ENCODE results near the gene VAT1L. TPM values are rescaled to one million over a fixed set of nuclear protein-coding genes. Genes with fewer than 3 reads are reported as not detected.

The VAT1L gene
- total RNA-seq, 1 donor from 2014 or later, result 17.9 TPM

DNA sequence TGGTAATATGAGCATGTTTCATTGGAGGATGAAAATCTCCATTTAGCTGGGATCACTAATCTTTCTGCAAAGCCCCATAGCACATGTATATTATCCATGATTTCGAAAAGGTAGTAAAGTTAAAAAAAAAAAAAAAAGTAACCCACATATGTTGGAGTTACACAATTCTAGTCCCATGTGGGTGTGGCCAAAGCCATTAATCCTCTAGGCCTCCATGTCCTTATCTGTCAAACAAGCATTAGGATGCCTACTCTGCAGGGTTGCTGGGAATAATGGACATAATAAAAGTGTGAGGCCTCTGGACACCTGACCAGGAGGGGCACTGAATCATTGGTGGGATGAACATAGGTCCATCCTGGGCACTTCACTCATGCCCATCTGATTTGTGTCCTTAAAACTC is 29.2 kb upstream of the VAT1L start:
- H3K27me3 Mint-ChIP-seq (ENCODE audit: unreplicated experiment), result peaks cover 4% of the 10 kb centered on the region
- no peak for TF ChIP-seq CTCF (IDR thresholded peaks at IDR 0.05; ENCODE audit: partially characterized antibody, unreplicated experiment)
- no peak overlapping the region for H3K27ac Mint-ChIP-seq (ENCODE audit: unreplicated experiment)
- DNase-seq, result no peak
- peaks cover 1% of the 10 kb centered on the region for H3K4me1 Mint-ChIP-seq (ENCODE audit: low read depth, unreplicated experiment)
- H3K36me3 Mint-ChIP-seq (ENCODE audit: unreplicated experiment), result no peaks in the 10 kb centered on the region
- H3K9me3 Mint-ChIP-seq (ENCODE audit: unreplicated experiment), result no peaks in the 10 kb centered on the region
- H3K4me3 Mint-ChIP-seq (ENCODE audit: unreplicated experiment), result no peak overlapping the region

DNA sequence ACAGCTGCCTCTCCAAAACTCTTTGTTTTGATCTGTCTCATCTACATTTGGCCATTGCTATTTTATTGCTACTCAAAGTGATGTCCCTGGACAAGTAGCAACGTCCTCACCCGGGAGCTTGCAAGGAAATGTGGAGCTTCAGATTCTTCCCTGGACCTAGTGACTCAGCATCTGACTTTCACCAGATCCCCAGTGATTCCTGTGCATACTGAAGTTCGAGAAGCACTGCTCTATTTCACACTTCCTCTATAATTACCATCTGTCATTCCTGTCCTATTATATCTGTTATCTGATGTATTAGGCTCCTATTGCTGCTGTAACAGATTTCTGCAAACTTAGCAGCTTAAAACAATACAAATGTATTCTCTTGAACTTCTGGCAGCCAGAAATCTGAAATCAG is 28.5 kb upstream of the VAT1L start:
- H3K4me1 Mint-ChIP-seq (ENCODE audit: low read depth, unreplicated experiment), result peaks cover 1% of the 10 kb centered on the region
- no peak for DNase-seq
- H3K9me3 Mint-ChIP-seq (ENCODE audit: unreplicated experiment), result peaks cover 2% of the 10 kb centered on the region
- H3K4me3 Mint-ChIP-seq (ENCODE audit: unreplicated experiment), result no peak overlapping the region
- TF ChIP-seq CTCF (IDR thresholded peaks at IDR 0.05; ENCODE audit: partially characterized antibody, unreplicated experiment), result no peak
- no peak overlapping the region for H3K27ac Mint-ChIP-seq (ENCODE audit: unreplicated experiment)
- H3K36me3 Mint-ChIP-seq (ENCODE audit: unreplicated experiment), result no peaks in the 10 kb centered on the region
- peaks cover 4% of the 10 kb centered on the region for H3K27me3 Mint-ChIP-seq (ENCODE audit: unreplicated experiment)

GRCh38 chr16:77760800-77761199 is 27.6 kb upstream of the VAT1L start:
- no peak for DNase-seq
- peaks cover 1% of the 10 kb centered on the region for H3K4me1 Mint-ChIP-seq (ENCODE audit: low read depth, unreplicated experiment)
- H3K27me3 Mint-ChIP-seq (ENCODE audit: unreplicated experiment), result peaks cover 4% of the 10 kb centered on the region
- TF ChIP-seq CTCF (IDR thresholded peaks at IDR 0.05; ENCODE audit: partially characterized antibody, unreplicated experiment), result no peak
- H3K27ac Mint-ChIP-seq (ENCODE audit: unreplicated experiment), result no peak overlapping the region
- H3K36me3 Mint-ChIP-seq (ENCODE audit: unreplicated experiment), result no peaks in the 10 kb centered on the region
- H3K4me3 Mint-ChIP-seq (ENCODE audit: unreplicated experiment), result no peak overlapping the region
- peaks cover 2% of the 10 kb centered on the region for H3K9me3 Mint-ChIP-seq (ENCODE audit: unreplicated experiment)

- Mint-ChIP-seq H3K4me1 (ENCODE audit: low read depth, unreplicated experiment) (peaks cover 1% of the 10 kb centered on the region), H3K36me3 (ENCODE audit: unreplicated experiment) (no peaks in the 10 kb centered on the region), H3K9me3 (ENCODE audit: unreplicated experiment) (peaks cover 2% of the 10 kb centered on the region), H3K4me3 (ENCODE audit: unreplicated experiment) (no peak overlapping the region), H3K27me3 (ENCODE audit: unreplicated experiment) (peaks cover 4% of the 10 kb centered on the region), H3K27ac (ENCODE audit: unreplicated experiment) (no peak overlapping the region)
- no peak for TF ChIP-seq CTCF (IDR thresholded peaks at IDR 0.05; ENCODE audit: partially characterized antibody, unreplicated experiment)
- no peak for DNase-seq
Observed at GRCh38 chr16:77761204-77761603, 27.2 kb upstream of the VAT1L start.

- Mint-ChIP-seq H3K36me3 (ENCODE audit: unreplicated experiment) (no peaks in the 10 kb centered on the region), H3K4me3 (ENCODE audit: unreplicated experiment) (no peak overlapping the region), H3K27ac (ENCODE audit: unreplicated experiment) (no peak overlapping the region), H3K27me3 (ENCODE audit: unreplicated experiment) (peaks cover 3% of the 10 kb centered on the region), H3K4me1 (ENCODE audit: low read depth, unreplicated experiment) (peaks cover 1% of the 10 kb centered on the region), H3K9me3 (ENCODE audit: unreplicated experiment) (peaks cover 2% of the 10 kb centered on the region)
- no peak for TF ChIP-seq CTCF (IDR thresholded peaks at IDR 0.05; ENCODE audit: partially characterized antibody, unreplicated experiment)
- no peak for DNase-seq
Observed at GRCh38 chr16:77762262-77762661, 26.1 kb upstream of the VAT1L start.

All from glutamatergic neuron (in vitro differentiated cells).